NK-92 (cell line): Measurements from ENCODE around the gene POU4F3.

Experiments
- DNase-seq: peaks from one replicate; lab custom pipeline; 2025; ENCODE audit not compliant: unreplicated experiment; lab: John Stamatoyannopoulos, UW

POU4F3 gene

GRCh38 chr5:146339715-146340259 is 1.1 kb downstream of the POU4F3 start:
- no peak for DNase-seq

- DNase-seq, result no peak
These were observed 1.8 kb downstream of the POU4F3 start for GRCh38 chr5:146340260-146341081.

GRCh38 chr5:146341854-146342253 is 3.2 kb downstream of the POU4F3 start:
- no peak for DNase-seq

GRCh38 chr5:146342519-146342881 is 3.9 kb downstream of the POU4F3 start:
- no peak for DNase-seq

GRCh38 chr5:146342882-146343865 is 4.5 kb downstream of the POU4F3 start:
- no peak for DNase-seq

DNA sequence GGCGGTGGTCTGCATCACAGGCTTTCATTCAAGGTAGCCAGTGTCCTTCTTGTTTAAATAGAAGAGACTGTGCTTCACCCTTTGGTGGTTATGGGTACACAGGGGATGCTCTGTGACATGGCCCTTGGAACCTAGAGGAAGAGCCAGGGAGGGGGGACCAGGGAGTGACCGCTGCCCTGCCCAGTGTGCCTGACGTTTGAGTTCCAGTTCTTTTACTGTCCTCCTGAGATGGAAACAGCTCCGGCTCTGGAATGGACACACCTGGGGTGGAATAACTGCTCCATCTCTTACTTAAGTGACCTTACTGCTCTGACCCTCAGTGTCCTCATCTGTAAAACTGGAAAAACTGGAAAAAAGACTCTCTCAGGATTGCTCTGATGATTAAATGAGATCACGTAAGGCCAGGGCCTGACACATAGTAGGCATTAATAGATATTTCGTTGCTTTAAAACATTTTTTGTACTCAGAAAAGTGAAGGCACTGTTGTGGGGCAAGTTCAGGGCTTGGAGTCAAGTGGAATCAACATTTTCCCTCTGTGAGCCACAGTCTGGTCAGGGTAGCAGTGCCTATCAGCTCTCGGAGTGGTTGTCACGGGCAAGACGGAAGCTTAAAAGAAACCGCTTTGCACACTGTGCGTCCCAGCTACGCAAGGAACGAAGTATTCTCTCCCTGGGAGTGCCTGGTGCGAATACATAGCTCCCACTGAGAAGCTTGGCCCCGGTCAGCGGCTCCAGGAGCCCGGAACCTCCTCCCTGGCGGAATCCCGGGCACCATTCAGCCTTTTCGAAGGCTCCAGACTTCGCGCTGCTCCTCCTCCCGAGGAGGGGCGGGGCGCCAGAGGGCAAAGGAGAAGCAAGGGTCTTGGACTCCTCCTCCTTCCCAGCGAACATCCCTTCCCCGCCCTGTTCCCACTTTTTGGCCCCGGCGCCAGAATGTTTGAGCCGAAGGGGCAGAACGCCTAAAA is 5.8 kb downstream of the POU4F3 start:
- DNase-seq, result no peak

DNA sequence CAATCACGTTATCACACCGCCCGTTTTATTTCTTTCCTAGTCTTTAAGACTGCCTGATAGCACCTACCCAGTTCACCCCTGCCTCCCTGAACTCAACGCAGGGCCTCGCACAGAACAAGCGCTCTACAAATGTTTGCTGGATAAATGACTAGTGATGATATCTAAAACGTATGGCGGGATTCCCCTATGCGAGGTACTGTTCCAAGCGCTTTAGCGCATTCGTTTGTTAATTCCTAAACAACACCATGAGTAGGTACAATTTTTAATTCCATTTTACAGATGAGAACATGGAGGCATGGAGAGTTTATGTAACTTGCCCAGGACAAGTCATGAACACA is 6.6 kb downstream of the POU4F3 start:
- no peak for DNase-seq

DNA sequence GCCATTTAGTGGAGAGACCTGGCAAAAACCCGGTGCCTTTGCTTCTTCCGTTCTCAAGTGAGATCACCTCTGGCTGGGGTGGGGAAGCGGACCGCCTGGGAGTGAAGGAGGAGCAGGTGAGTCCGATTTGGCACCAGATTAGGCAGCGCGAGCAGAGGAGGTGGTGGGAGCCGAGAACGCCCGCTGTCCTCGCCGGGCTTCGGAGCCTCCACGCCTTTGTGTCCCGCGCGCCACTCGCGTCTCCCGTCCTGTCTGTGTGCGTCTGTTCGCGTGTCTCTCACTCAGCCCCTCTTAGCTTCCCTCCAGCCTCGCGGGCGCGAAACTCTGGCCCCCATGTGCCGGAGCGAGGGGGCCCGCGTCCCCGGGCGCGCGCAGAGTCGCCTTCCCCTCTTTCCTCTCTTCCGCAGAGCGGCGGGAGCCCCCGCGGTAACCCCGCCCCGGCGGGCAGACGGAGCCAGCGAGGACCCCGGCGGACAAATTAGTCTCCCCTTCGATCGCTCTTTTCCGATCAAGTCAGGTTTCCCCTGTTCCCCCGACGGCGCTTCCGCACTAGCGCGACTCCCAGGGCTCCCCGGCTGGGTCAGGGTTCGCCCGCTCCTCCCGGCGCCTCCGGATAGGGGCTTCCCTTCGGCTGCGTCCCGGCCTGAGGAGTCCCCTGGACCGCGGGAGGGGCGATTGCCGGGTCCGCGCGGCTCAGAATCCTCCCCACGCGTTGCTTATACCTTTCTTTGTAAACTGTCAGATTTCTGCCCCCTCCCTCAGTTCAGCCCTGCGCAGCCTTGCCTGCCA is 7.1 kb downstream of the POU4F3 start:
- DNase-seq, result no peak

DNA sequence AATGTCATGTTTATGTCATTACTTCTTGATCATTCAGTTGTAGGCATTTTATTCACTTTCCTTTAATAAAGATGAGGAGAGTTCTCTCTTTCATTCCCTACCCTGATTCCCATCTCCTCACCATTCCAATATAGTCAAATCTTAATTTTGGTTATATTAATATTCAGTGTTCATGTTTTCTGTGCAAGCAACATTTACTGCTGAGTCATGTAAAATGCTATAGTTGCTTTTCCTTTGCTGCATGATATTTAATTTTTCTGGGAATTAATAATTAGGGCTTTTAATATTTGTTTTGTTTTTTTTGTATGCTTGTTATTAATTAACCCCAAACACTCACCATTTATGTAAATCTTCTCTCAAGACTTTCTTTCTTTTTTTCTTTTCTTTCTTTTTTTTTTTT is 18.5 kb downstream of the POU4F3 start:
- no peak for DNase-seq

- no peak for DNase-seq
These were observed 21.2 kb downstream of the POU4F3 start for GRCh38 chr5:146359836-146360235.

DNA sequence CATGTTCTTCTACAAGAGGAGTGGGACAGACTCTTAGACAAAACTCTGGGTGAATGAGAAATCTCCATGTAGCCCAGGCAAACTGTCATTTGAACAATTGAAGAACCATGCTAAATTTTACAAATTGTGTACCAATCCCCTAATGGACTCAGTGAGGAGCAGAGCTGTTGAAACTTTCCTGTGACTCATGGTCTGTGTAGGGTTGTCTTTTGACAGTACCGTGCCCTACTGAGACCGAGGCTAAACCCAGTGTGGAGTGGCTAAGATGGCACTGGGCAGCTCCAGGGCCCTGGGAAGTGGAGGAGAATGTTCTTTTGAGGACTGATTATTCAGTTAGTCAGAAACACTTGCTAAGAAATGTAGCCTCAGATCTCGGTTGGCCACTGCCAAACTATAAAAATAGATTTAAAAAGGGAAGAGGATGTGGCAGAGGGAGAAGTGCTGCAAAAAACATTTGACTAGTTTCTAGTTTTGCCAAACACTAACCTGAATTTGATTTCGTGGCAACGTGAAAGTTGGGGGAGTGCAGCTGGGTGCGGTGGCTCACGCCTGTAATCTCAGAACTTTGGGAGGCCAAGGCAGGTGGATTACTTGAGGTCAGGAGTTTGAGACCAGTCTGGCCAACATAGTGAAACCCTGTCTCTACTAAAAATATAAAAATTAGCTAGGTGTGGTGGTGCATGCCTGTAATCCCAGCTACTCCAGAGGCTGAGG is 24.7 kb downstream of the POU4F3 start:
- DNase-seq, result no peak

- no peak for DNase-seq
These were observed 27.0 kb downstream of the POU4F3 start for GRCh38 chr5:146365618-146366017.

GRCh38 chr5:146366904-146367303 is 28.3 kb downstream of the POU4F3 start:
- no peak for DNase-seq

GRCh38 chr5:146368137-146368536 is 29.5 kb downstream of the POU4F3 start:
- DNase-seq, result no peak

GRCh38 chr5:146369691-146370090 is 31.1 kb downstream of the POU4F3 start:
- DNase-seq, result no peak

- DNase-seq, result no peak
These were observed 38.2 kb downstream of the POU4F3 start for GRCh38 chr5:146376821-146377220.

GRCh38 chr5:146378986-146379385 is 40.3 kb downstream of the POU4F3 start:
- no peak for DNase-seq

DNA sequence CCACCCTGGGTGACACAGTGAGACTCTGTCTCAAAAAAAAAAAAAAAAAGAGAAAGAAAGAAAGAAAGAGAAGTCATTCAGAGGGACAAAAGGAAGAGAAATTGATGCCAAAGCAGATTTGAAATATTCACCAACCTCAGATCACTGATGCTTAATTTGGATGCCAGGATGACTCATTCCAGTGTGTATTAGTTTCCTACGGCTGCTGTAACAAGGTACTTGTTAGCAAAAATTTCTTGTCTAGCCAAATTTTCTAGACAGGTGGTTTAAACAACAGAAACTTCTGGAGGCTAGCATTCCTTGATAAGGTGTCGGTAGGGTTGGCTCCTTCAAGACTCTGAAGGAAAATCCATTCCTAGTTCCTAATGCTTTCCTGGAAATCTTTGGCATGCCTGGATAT is 42.1 kb downstream of the POU4F3 start:
- DNase-seq, result no peak

- no peak for DNase-seq
These were observed 49.7 kb downstream of the POU4F3 start for GRCh38 chr5:146388386-146388785.
